Skeletal muscle satellite cell (primary cell): ENCODE measurements around the gene EAF2.
A peak's percentile ranks its signal among the peaks of the same experiment; 100 is the strongest.
"Not testable (repeated sequence)": the region's sequence is repeated elsewhere in the genome, so short reads cannot be mapped to it uniquely, and the experiment has no call there.

Experiments used
- H3K27me3 ChIP-seq: 2 replicates; pipeline ENCODE4 v1.7.0; 2013; ENCODE audit warnings: low read length; ENCODE audit not compliant: control insufficient read depth, insufficient read depth
- H3K36me3 ChIP-seq: 2 replicates; pipeline ENCODE4 v1.7.0; 2013; ENCODE audit warnings: mild to moderate bottlenecking, control low read depth, low read length; ENCODE audit not compliant: insufficient read depth
- H3K4me1 ChIP-seq: 2 replicates; pipeline ENCODE4 v1.7.0; 2013; ENCODE audit warnings: low read length; ENCODE audit not compliant: control insufficient read depth, insufficient read depth
- H3K4me2 ChIP-seq: 2 replicates; pipeline ENCODE4 v1.7.0; 2013; ENCODE audit warnings: mild to moderate bottlenecking, low read length
- H3K4me3 ChIP-seq: 2 replicates; pipeline ENCODE4 v1.7.0; 2013; ENCODE audit warnings: low read length
- H3K9ac ChIP-seq: 2 replicates; pipeline ENCODE4 v1.7.0; 2013; ENCODE audit warnings: mild to moderate bottlenecking, low read depth, low read length, moderate library complexity
- H3K9me3 ChIP-seq: replicated peaks from 2 replicates; pipeline ENCODE4 v1.7.0; 2013; ENCODE audit warnings: mild to moderate bottlenecking, control low read depth, low read length

Gene EAF2

DNA sequence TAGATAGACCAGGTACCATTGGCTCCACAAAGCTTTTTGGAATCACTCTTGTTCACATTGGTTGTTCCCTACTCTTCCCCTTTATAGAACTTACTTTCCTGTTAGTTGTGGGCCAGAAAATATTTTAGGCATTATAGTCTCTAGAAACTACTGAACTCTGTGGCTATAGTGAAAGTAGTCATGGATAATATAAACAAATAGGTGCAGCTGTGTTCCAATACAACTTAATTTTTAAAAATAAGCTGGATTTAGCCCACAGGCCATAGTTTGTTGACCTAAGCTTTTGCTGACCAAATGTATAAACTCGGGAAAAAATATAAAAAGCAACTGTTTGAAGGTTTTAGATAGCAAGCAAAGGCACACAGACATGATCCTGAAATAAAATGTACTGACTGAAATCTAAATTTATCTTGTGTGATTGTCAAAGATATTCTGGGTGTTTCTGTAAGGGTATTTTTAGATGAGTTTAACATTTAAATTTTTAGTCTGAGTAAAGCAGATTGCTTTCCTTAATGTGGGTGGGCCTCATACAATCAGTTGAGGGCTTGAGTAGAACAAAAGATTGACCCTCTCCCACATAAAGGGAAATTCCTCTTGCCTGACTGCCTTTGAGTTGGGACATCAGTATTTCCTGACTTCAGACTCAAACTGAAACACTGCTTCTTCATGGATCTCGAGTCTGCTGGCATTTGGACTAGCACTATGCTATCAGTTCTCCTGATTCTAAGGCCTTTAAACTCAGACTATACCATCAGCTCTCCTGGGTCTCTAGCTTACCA lies 13.4 kb upstream of the EAF2 start:
- no peak overlapping the region for H3K4me2 ChIP-seq
- no peak overlapping the region for H3K4me3 ChIP-seq
- peaks cover 5% of the 10 kb centered on the region for H3K9me3 ChIP-seq
- peaks cover 50% of the 10 kb centered on the region for H3K36me3 ChIP-seq
- H3K4me1 ChIP-seq: no peaks in the 10 kb centered on the region
- no peak overlapping the region for H3K9ac ChIP-seq
- no peaks in the 10 kb centered on the region for H3K27me3 ChIP-seq

DNA sequence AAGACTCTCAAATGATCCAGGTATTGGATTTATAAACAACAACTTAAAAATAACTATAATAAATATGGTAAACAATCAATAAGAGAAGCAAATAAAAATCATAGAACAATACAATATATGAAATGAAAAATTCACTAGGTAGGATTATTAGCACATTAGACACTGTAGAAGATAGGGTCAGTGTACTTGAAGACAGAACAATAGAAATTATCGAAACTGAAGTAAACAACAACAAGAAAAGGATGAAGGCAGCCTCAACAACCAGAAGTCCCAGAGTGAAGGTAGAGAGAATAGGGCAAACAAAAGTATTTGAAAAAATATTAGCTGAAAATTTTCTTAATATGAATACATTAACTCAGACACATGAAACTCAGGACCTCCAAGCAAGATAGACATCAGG lies 12.0 kb upstream of the EAF2 start:
- H3K4me3 ChIP-seq: no peak overlapping the region
- H3K9ac ChIP-seq: no peak overlapping the region
- H3K9me3 ChIP-seq: peaks cover 5% of the 10 kb centered on the region
- H3K4me1 ChIP-seq: no peaks in the 10 kb centered on the region
- H3K4me2 ChIP-seq: no peak overlapping the region
- peaks cover 51% of the 10 kb centered on the region for H3K36me3 ChIP-seq
- no peaks in the 10 kb centered on the region for H3K27me3 ChIP-seq

DNA sequence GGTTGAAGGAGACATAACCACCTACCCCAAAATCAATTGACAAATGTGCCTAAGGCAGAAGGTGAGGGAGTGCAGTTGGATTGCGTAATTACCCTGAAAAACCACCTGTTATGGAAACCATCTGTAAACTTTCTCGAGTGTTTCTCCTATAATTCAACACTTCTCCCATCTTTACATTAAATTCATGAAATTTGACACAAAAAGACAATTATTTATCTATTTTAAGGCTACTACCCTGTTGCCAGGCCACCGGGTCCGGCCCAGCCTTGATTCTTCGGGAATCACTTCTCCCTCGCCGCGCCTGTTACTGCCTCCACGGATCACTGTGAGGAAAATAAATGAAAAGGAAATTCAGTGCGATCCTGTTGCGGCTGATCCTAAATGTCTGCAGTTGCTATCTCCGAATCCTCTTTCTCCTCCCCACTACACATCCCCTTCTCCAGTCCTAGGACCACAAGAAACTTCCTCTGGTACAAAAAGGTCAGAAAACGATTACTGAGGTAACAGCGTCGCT lies 795 bp upstream of the EAF2 start:
- Histone ChIP-seq H3K4me2 (peak overlapping the region; percentile 88), H3K27me3 (no peaks in the 10 kb centered on the region), H3K36me3 (peaks cover 3% of the 10 kb centered on the region), H3K4me3 (peak overlapping the region; percentile 87), H3K4me1 (peaks cover 8% of the 10 kb centered on the region), H3K9ac (peak overlapping the region; percentile 92), H3K9me3 (no peaks in the 10 kb centered on the region)

DNA sequence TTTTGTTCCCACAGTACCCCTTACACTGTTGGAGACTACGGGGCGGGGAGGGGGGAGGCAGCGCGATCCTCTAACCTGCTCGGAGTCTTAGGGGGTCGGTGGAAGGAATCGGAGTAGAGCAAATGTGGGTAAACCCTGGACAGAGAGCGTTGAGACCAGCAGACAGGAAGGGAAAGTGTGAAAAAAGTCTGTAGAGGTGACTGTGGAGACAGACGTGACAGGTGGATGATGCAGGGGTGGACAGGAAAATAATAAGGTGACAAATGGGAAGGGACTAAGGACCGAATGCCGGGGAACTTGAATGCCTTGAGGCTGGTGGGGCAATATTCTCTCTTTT lies 424 bp downstream of the EAF2 start:
- Histone ChIP-seq H3K4me1 (peaks cover 8% of the 10 kb centered on the region), H3K9ac (peak overlapping the region; percentile 92), H3K4me3 (peak overlapping the region; percentile 87)

DNA sequence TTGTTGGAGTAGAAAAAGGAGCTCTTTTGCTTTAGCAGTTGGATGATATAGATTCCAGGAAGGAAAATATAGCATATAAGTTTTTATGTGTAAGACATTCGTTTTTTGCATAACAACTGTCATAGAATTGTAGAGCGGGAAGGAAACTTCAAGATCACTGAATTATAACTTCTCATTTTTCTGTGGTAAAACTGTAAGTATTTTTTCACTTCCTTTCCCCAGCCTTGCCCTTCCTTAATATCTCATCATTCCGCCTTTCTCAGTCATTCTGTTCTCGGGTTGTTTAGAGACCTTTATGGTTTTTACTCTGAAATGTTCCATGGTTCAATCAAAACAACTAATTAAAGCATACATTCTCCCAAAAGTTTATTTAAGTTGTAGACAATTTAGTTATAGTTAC lies 1.1 kb downstream of the EAF2 start:
- H3K9ac ChIP-seq: no peak overlapping the region
- peak overlapping the region; percentile 88 for H3K4me2 ChIP-seq
- no peak overlapping the region for H3K4me3 ChIP-seq
- H3K27me3 ChIP-seq: no peaks in the 10 kb centered on the region
- H3K36me3 ChIP-seq: no peaks in the 10 kb centered on the region
- H3K4me1 ChIP-seq: peaks cover 8% of the 10 kb centered on the region
- H3K9me3 ChIP-seq: no peaks in the 10 kb centered on the region

More for the DNA sequence above, 424 bp downstream of the EAF2 start:
- no peaks in the 10 kb centered on the region for H3K9me3 ChIP-seq
- peak overlapping the region; percentile 88 for H3K4me2 ChIP-seq
- H3K36me3 ChIP-seq: peaks cover 3% of the 10 kb centered on the region
- no peaks in the 10 kb centered on the region for H3K27me3 ChIP-seq

DNA sequence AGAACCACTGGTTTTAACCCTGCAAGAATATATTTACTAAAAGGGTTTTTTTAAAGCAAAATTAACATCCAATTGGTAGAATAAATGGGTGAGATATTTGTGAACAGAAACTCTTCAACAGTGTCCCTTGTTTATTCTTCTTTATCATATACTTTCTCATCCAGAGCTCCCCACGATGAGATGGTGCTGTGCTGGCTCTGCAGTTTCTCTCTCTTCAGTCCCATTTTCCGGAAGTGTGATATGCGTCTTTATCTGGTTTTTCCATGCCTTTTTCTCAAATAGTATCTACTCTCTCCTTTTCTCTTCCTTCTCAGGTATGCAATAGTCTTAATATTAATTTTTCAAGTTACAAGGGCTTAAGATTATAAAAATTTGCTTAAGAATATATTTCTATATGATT lies 1.5 kb downstream of the EAF2 start:
- Histone ChIP-seq H3K4me1 (peaks cover 8% of the 10 kb centered on the region), H3K27me3 (no peaks in the 10 kb centered on the region), H3K4me2 (no peak overlapping the region), H3K9ac (no peak overlapping the region), H3K4me3 (no peak overlapping the region), H3K9me3 (no peaks in the 10 kb centered on the region), H3K36me3 (no peaks in the 10 kb centered on the region)

DNA sequence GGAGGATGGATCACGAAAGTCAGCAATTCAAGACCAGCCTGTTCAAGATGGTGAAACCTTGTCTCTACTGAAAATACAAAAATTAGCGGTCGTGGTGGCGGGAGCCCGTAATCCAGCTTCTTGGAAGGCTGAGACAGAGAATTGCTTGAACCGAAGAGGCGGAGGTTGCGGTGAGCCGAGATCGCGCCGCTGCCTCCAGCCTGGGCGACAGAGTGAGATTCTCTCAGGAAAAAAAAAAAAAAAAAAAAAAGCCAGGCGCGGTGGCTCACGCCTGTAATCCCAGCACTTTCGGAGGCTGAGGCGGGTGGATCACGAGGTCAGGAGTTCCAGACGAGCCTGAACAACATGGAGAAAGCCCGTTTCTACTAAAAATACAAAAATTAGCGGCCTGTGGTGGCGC lies 5.0 kb downstream of the EAF2 start:
- no peak overlapping the region for H3K4me2 ChIP-seq
- H3K4me1 ChIP-seq: peaks cover 4% of the 10 kb centered on the region
- H3K27me3 ChIP-seq: no peaks in the 10 kb centered on the region
- no peak overlapping the region for H3K4me3 ChIP-seq
- H3K9me3 ChIP-seq: no peaks in the 10 kb centered on the region
- no peak overlapping the region for H3K9ac ChIP-seq
- H3K36me3 ChIP-seq: no peaks in the 10 kb centered on the region

DNA sequence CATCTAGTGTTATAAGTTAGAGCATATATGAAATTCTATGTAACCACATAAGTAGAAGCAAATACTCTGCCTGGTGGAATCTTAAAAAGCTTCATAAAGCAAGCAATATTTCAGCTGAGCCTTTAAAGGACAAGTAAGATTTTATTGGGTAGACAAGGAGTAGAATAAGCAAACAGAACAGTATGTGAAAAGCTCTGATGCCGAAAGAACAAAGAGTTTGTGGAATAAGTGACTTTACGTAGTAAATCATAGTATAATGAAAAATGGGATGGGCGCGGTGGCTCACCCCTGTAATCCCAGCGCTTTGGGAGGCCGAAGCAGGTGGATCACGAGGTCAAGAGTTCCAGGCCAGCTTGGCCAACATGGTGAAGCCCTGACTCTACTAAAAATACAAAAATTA lies 9.9 kb downstream of the EAF2 start:
- Histone ChIP-seq H3K4me1 (no peaks in the 10 kb centered on the region), H3K36me3 (no peaks in the 10 kb centered on the region), H3K9ac (no peak overlapping the region), H3K4me3 (no peak overlapping the region), H3K4me2 (no peak overlapping the region), H3K27me3 (no peaks in the 10 kb centered on the region), H3K9me3 (no peaks in the 10 kb centered on the region)

DNA sequence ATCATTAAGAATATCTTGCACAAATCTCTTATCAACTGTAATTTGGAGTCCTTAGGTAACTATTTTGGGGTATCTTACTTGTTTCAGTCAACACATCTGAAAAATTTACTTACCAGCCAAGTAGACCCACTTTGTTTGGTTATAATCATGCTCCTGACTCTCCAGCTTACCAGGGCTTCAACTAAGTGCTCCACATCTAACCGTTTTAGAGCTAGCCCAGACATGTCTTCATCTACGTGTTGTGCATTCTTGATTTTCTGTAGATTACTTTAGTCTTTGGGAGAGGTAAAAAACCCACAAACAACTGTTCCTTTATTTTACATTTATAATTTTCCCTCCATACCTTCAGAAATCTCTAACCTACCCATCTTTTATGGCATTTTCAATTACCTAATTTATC lies 17.2 kb downstream of the EAF2 start:
- no peaks in the 10 kb centered on the region for H3K4me1 ChIP-seq
- H3K4me3 ChIP-seq: no peak overlapping the region

DNA sequence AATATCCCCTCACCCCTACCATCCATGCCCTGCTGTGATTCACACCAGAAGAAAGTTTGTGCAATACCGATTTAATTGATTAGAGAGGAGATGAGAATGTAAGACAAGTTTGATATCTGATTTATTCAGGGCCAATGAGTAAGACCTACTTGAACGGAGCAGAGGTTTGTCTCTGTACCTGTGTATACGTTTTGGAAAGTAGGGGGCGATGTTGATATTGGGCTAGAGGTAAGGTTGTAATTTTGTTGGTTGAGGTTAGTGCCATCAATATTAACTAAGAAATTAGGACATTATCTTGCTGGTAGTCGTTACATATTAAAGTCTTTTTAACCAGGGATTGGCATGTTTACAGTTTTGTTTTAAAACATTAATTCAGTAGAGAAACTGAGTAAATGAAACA lies 20.5 kb downstream of the EAF2 start:
- H3K36me3 ChIP-seq: no peaks in the 10 kb centered on the region
- H3K9me3 ChIP-seq: no peaks in the 10 kb centered on the region
- H3K4me1 ChIP-seq: no peaks in the 10 kb centered on the region
- H3K4me2 ChIP-seq: no peak overlapping the region
- H3K27me3 ChIP-seq: no peaks in the 10 kb centered on the region
- no peak overlapping the region for H3K4me3 ChIP-seq
- H3K9ac ChIP-seq: no peak overlapping the region

More for the DNA sequence above, 17.2 kb downstream of the EAF2 start:
- no peaks in the 10 kb centered on the region for H3K27me3 ChIP-seq
- H3K4me2 ChIP-seq: no peak overlapping the region
- H3K9ac ChIP-seq: no peak overlapping the region
- no peaks in the 10 kb centered on the region for H3K9me3 ChIP-seq
- no peaks in the 10 kb centered on the region for H3K36me3 ChIP-seq

DNA sequence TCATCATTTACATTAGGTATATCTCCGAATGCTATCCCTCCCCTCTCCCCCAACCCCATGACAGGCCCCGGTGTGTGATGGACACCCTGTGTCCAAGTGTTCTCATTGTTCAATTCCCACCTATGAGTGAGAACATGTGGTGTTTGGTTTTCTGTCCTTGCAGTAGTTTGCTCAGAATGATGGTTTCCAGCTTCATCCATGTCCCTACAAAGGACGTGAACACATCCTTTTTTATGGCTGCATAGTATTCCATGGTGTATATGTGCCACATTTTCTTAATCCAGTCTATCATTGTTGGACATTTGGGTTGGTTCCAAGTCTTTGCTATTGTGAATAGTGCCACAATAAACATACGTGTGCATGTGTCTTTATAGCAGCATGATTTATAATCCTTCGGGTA lies 22.8 kb downstream of the EAF2 start:
- not testable (repeated sequence) for H3K9me3 ChIP-seq, H3K4me1 ChIP-seq, H3K9ac ChIP-seq, H3K27me3 ChIP-seq, H3K36me3 ChIP-seq, H3K4me3 ChIP-seq, H3K4me2 ChIP-seq

DNA sequence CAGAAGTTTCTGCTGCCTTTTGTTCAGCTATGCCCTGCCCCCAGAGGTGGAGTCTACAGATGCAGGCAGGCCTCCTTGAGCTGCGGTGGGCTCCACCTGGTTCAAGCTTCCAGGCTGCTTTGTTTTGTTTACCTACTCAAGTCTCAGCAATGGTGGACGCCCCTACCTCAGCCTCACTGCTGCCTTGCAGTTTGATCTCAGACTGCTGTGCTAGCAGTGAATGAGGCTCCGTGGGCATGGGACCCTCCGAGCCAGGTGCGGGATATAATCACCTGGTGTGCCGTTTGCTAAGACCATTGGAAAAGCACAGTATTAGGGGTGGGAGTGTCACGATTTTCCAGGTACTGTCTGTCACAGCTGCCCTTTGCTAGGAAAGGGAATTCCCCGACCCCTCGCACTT lies 28.2 kb downstream of the EAF2 start:
- not testable (repeated sequence) for H3K27me3 ChIP-seq, H3K4me1 ChIP-seq, H3K4me3 ChIP-seq, H3K9me3 ChIP-seq, H3K36me3 ChIP-seq, H3K9ac ChIP-seq, H3K4me2 ChIP-seq
